HG03066 (cell line): ENCODE data around the gene PRR15L.

Source experiments
- ATAC-seq: cut with Tn5 transposase; IDR thresholded peaks from one replicate; pipeline ENCODE4 v1.9.1; 2021; ENCODE audit warnings: low read depth; ENCODE audit not compliant: unreplicated experiment

PRR15L gene

DNA sequence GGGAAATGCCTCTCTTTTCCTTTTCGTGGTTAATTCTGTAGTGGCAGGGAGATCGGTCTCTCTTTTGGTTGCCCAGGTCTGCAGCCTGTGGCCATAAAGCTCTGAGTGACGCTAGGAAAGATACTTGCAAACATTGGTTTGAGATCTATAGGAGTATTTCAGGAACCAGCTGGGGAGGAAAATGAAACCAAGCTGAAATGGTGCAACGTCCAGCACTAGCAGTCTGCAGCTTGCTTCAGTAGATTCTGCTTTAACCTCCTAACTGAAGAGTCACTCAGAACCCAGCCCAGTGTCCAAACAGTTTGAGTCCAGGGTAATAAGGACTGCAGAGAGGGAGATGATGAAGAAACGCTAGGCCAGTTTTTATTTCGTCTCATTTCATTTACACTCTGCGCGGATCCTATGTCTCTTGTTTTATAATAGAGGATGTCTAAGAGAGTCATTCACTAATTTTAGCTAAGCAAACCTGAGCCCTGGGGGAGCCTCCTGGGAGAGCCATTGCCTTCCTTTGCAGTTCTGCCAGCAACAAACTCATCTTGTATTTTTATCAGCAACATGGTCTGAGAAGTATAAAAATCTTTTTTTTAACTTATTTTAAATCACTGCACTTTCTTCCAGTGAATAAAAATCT is 49.6 kb downstream of the PRR15L start:
- no peak for ATAC-seq

DNA sequence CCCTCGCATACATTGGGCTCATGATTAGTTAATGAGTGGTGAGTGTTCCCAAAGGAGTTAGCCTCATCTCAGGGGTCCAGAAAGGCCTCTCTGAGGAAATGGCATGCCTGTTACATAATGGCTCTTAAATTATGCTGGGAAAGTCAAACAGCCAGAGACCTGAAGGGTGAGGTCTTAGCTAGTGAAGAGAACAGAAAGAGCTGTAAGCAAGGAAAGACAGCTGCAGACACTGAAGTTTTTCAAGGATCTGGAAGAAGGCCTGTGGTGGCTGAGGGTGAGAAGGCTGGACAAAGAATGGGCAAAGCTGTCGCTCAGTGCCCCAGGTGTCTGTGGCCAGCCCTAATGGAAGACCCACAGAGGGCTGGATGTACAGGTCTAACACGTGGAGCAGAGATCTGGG is 51.2 kb downstream of the PRR15L start:
- ATAC-seq = no peak

DNA sequence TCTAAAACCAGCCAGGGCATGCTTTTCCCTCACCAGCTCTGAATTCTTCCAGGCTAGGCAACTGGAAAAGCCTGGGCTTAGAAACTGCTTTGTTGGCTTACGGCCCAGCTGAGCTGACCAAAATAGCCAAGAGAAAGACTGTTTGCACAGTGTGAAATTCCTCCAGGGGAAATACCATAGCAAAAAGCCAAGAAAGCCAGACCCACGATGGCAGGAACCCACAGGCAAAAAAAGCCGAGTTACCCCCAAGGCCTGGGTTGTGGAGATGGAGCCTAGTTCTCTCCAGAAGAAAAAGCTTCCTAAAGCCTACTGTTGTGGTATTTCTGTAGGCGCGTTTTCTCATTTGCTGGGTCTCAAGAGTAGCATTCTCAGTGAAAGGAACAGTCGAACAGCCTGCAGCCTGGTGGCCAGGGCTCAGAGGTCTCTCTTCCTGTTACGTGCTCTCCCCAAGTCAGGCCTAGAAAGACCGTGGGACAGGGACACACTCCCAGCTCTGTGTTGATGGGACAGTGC is 52.4 kb downstream of the PRR15L start:
- no peak for ATAC-seq

DNA sequence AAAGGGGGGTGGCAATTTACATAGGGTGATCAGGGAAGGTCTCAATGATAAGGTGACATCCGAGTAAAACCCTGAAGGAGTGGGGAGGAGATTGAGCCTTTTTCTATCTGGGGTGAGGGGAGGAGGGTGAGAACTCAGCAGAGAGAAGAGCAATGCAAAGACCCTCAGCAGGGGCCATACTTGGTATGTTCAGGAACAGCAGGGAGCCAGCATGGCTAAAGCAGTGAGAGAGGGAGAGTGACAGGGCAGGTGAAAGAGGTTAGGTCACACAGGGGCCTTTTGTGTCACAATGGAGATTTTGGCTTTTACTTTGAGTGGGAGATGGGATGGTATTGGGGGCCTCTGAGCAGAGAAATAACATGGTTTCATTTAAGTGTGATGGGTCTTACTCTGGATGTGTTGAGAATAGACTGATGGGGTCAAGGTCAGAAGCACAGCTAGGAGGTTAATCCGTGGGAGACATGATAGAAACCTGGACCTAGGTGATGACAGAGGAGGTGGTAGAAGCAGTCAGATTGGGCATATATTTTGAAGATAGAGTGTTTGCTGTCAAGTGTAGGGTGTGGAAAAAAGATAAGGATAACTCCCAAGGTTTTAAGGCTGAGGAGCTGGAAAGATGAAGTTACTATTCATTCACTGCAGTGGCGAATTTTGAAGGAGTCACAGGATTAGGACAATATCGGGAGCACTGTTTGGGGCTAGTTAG is 55.5 kb downstream of the PRR15L start:
- no peak for ATAC-seq
